IMR-90 (cell line): ENCODE results near the gene SPI1. TPM values are rescaled to one million over a fixed set of nuclear protein-coding genes. Genes with fewer than 3 reads are reported as not detected.

Source experiments
- ATAC-seq: fragments of 200-7000 bp; cut with Tn5 transposase; 2 replicates; pipeline ENCODE4 v1.9.1; 2020; ENCODE audit warnings: low read depth, mild to moderate bottlenecking, moderate library complexity
- BruUV-seq: library from RNA; stranded (reverse); fragments of 400-500 nt; replicated peaks from 2 replicates; lab custom pipeline; 2021; lab: Mats Ljungman, UMichigan
- CTCF ChIA-PET: fragments of 300-600 bp; formaldehyde crosslinking; extraction: SDS; loops from one replicate; lab custom pipeline; 2021; ENCODE audit warnings: antibody characterized with exemption; lab: Yijun Ruan, JAX
- POLR2A ChIA-PET: fragments of 300-600 bp; sonication (Branson Sonifier 250); formaldehyde crosslinking; loops from one replicate; lab custom pipeline; 2022; ENCODE audit warnings: antibody characterized with exemption; ENCODE audit not compliant: unreplicated experiment; lab: Charles Lee
- DNase-seq: peaks from one replicate; pipeline ENCODE4 v3.0.0; 2013
- H2AFZ ChIP-seq: replicated peaks from 2 replicates; pipeline ENCODE3; 2013; ENCODE audit warnings: low read length, mild to moderate bottlenecking; ENCODE audit not compliant: poor library complexity
- H2AK5ac ChIP-seq: 2 replicates; pipeline ENCODE4 v1.6.1; 2013; ENCODE audit warnings: low read depth, low read length, inconsistent platforms
- H2AK9ac ChIP-seq: replicated peaks from 2 replicates; pipeline ENCODE3; 2013; ENCODE audit warnings: mild to moderate bottlenecking, low read depth, low read length, moderate library complexity; ENCODE audit not compliant: poor library complexity
- H2BK120ac ChIP-seq: 2 replicates; pipeline ENCODE4 v1.6.1; 2013; ENCODE audit warnings: low read depth, low read length, inconsistent platforms
- H2BK15ac ChIP-seq: 3 replicates; pipeline ENCODE4 v1.6.1; 2013; ENCODE audit warnings: low read depth, low read length, inconsistent platforms
- H2BK20ac ChIP-seq: 2 replicates; pipeline ENCODE4 v1.6.1; 2013; ENCODE audit warnings: low read depth, mild to moderate bottlenecking, inconsistent platforms, low read length, moderate library complexity
- H2BK5ac ChIP-seq: 2 replicates; pipeline ENCODE4 v1.6.1; 2013; ENCODE audit warnings: mild to moderate bottlenecking, low read depth, low read length, inconsistent platforms; ENCODE audit not compliant: poor library complexity, severe bottlenecking
- H3K14ac ChIP-seq: replicated peaks from 2 replicates; pipeline ENCODE4 v1.6.1; 2013; ENCODE audit warnings: low read depth, low read length, inconsistent platforms
- H3K18ac ChIP-seq: 2 replicates; pipeline ENCODE4 v1.6.1; 2013; ENCODE audit warnings: low read depth, low read length, control low read depth
- H3K23ac ChIP-seq: 2 replicates; pipeline ENCODE4 v1.6.1; 2013; ENCODE audit warnings: low read depth, low read length, inconsistent platforms
- H3K27ac ChIP-seq: 2 replicates; pipeline ENCODE4 v1.5.1; 2013; ENCODE audit warnings: mild to moderate bottlenecking, control low read depth, low read length; ENCODE audit not compliant: insufficient read depth
- H3K27me3 ChIP-seq: 2 replicates; pipeline ENCODE4 v1.6.1; 2013; ENCODE audit warnings: low read length; ENCODE audit not compliant: control insufficient read depth, insufficient read depth
- H3K36me3 ChIP-seq: 2 replicates; pipeline ENCODE4 v1.6.1; 2013; ENCODE audit warnings: low read length, mixed read lengths; ENCODE audit not compliant: control insufficient read depth, insufficient read depth
- H3K4ac ChIP-seq: 2 replicates; pipeline ENCODE4 v1.6.1; 2013; ENCODE audit warnings: low read depth, low read length, inconsistent platforms
- H3K4me1 ChIP-seq: 2 replicates; pipeline ENCODE4 v1.6.1; 2013; ENCODE audit warnings: low read length, mixed read lengths; ENCODE audit not compliant: control insufficient read depth, insufficient read depth
- H3K4me2 ChIP-seq: 2 replicates; pipeline ENCODE4 v1.6.1; 2013; ENCODE audit warnings: low read depth, mild to moderate bottlenecking, control low read depth, low read length, moderate library complexity
- H3K4me3 ChIP-seq: 2 replicates; pipeline ENCODE4 v1.5.1; 2013; ENCODE audit warnings: low read depth, mild to moderate bottlenecking, control low read depth, low read length, moderate library complexity; ENCODE audit not compliant: insufficient read depth
- H3K56ac ChIP-seq: 2 replicates; pipeline ENCODE4 v1.6.1; 2013; ENCODE audit warnings: low read length, inconsistent platforms; ENCODE audit not compliant: insufficient read depth; ENCODE audit errors: extremely low read depth
- H3K79me1 ChIP-seq, 2 experiments: 2 replicates each; pipeline ENCODE4 v1.6.1; 2013; ENCODE audit warnings: low read length in 2 of 2, inconsistent platforms in 1 of 2, low read depth in 1 of 2
- H3K9ac ChIP-seq: 2 replicates; pipeline ENCODE4 v1.6.1; 2013; ENCODE audit warnings: low read depth, low read length, control low read depth
- H3K9me1 ChIP-seq: 2 replicates; pipeline ENCODE4 v1.6.1; 2013; ENCODE audit warnings: low read length, inconsistent platforms; ENCODE audit not compliant: insufficient read depth
- H3K9me3 ChIP-seq: 2 replicates; pipeline ENCODE4 v1.6.1; 2013; ENCODE audit warnings: low read length; ENCODE audit not compliant: control insufficient read depth, insufficient read depth
- H4K20me1 ChIP-seq: 2 replicates; pipeline ENCODE4 v1.6.1; 2013; ENCODE audit warnings: low read length, inconsistent platforms; ENCODE audit not compliant: insufficient read depth
- H4K5ac ChIP-seq: 2 replicates; pipeline ENCODE4 v1.6.1; 2013; ENCODE audit warnings: mild to moderate bottlenecking, low read depth, low read length, control low read depth
- H4K8ac ChIP-seq, 2 experiments: 2 replicates each; pipeline ENCODE4 v1.6.1; 2013; ENCODE audit warnings: low read depth in 2 of 2, low read length in 2 of 2, control low read depth in 1 of 2, inconsistent platforms in 1 of 2
- H4K91ac ChIP-seq: 2 replicates; pipeline ENCODE4 v1.6.1; 2013; ENCODE audit warnings: low read depth, low read length, inconsistent platforms; ENCODE audit not compliant: insufficient read depth
- BHLHE40 ChIP-seq: fragments of 150-350 bp; IDR thresholded peaks from 2 replicates; pipeline ENCODE4 v1.6.1; 2016; ENCODE audit warnings: mild to moderate bottlenecking, low read depth, low read length
- CEBPB ChIP-seq: IDR thresholded peaks from 2 replicates; pipeline ENCODE4 v1.6.1; 2012; ENCODE audit warnings: low read depth, low read length, improper control_type of control experiment
- CHD1 ChIP-seq: IDR thresholded peaks from 2 replicates; pipeline ENCODE4 v1.6.1; 2012; ENCODE audit warnings: low read depth, low read length, improper control_type of control experiment
- FOS ChIP-seq: fragments of 150-350 bp; IDR thresholded peaks from 2 replicates; pipeline ENCODE4 v1.6.1; 2016; ENCODE audit warnings: low read depth, low read length
- MAFK ChIP-seq: IDR thresholded peaks from 2 replicates; pipeline ENCODE4 v1.6.1; 2012; ENCODE audit warnings: low read depth, low read length, improper control_type of control experiment
- MAZ ChIP-seq: IDR thresholded peaks from 2 replicates; pipeline ENCODE4 v1.6.1; 2012; ENCODE audit warnings: low read depth, mild to moderate bottlenecking, low read length, improper control_type of control experiment, moderate library complexity, borderline replicate concordance
- MXI1 ChIP-seq: IDR thresholded peaks from 2 replicates; pipeline ENCODE4 v1.6.1; 2012; ENCODE audit warnings: low read depth, mild to moderate bottlenecking, low read length, moderate library complexity, borderline replicate concordance
- POLR2A ChIP-seq: IDR thresholded peaks from 2 replicates; pipeline ENCODE4 v1.6.1; 2012; ENCODE audit warnings: mild to moderate bottlenecking, low read depth, low read length
- RAD21 ChIP-seq: IDR thresholded peaks from 2 replicates; pipeline ENCODE4 v1.6.1; 2012; ENCODE audit warnings: low read length, improper control_type of control experiment
- RCOR1 ChIP-seq: IDR thresholded peaks from 2 replicates; pipeline ENCODE4 v1.6.1; 2012; ENCODE audit warnings: mild to moderate bottlenecking, low read length, improper control_type of control experiment; ENCODE audit not compliant: insufficient replicate concordance
- RFX5 ChIP-seq: IDR thresholded peaks from 2 replicates; pipeline ENCODE4 v1.8.0; 2012; ENCODE audit warnings: low read depth, mild to moderate bottlenecking, low read length, moderate library complexity
- SMC3 ChIP-seq: fragments of 150-350 bp; IDR thresholded peaks from 2 replicates; pipeline ENCODE4 v1.6.1; 2016; ENCODE audit warnings: low read depth, mild to moderate bottlenecking, antibody characterized with exemption, low read length, moderate library complexity
- WGBS, 2 experiments: methylation state at CpG; one replicate each; pipeline versions ENCODE4 v1.1.5 to v1.1.7; 2013; ENCODE audit warnings: missing lambda C conversion rate in 2 of 2; ENCODE audit not compliant: insufficient read length in 1 of 2; ENCODE audit errors: extremely low coverage in 2 of 2; 5-methylcytosine and 5-hydroxymethylcytosine counted together
- dilution Hi-C: fragments of 300-500 bp; cut with HindIII; formaldehyde crosslinking; loops from one replicate; pipeline ENCODE4 v1.14.3; 2018; ENCODE audit warnings: low sequenced_read_pairs; ENCODE audit not compliant: unreplicated experiment
- in situ Hi-C: fragments of 300-500 bp; cut with MboI; formaldehyde crosslinking; loops from 3 replicates; pipeline ENCODE4 v1.14.3; 2019; ENCODE audit warnings: low sequenced_read_pairs, inconsistent platforms, mixed read lengths
- intact Hi-C: fragments of 100-400 bp; cut with micrococcal nuclease; formaldehyde crosslinking; loops from 2 replicates; pipeline ENCODE4 v1.10.0; 2022
- polyA plus RNA-seq, 3 experiments: library from polyadenylated mRNA; depleted of rRNA; stranded (reverse); fragments of >200 nt; gene quantifications; 2 replicates each; pipeline ENCODE4 v1.2.3, GENCODE V29; 2012; ENCODE audit warnings: low replicate concordance in 1 of 3
- total RNA-seq: library from RNA; depleted of rRNA; stranded (reverse); fragments of >200 nt; gene quantifications from 2 replicates; pipeline ENCODE4 v1.2.3, GENCODE V29; 2012
- TF ChIP-seq, protein P1 (sequence below): fragments of 150-350 bp; IDR thresholded peaks from 2 replicates; pipeline ENCODE4 v1.6.1; 2017; ENCODE audit warnings: mild to moderate bottlenecking, antibody characterized with exemption, low read length, low read depth
- TF ChIP-seq, protein P2 (sequence below): fragments of 150-350 bp; IDR thresholded peaks from 2 replicates; pipeline ENCODE4 v1.6.1; 2016; ENCODE audit warnings: low read depth, mild to moderate bottlenecking, low read length, moderate library complexity, borderline replicate concordance
- TF ChIP-seq, protein P3 (sequence below): conservative IDR thresholded peaks from 2 replicates; pipeline ENCODE4 v1.5.1; 2012; ENCODE audit warnings: mild to moderate bottlenecking, low read depth, low read length, improper control_type of control experiment

SPI1 gene
- total and polyA plus RNA-seq, 2 of the 4 experiments (the other 2 are of a cell fraction): not detected

DNA sequence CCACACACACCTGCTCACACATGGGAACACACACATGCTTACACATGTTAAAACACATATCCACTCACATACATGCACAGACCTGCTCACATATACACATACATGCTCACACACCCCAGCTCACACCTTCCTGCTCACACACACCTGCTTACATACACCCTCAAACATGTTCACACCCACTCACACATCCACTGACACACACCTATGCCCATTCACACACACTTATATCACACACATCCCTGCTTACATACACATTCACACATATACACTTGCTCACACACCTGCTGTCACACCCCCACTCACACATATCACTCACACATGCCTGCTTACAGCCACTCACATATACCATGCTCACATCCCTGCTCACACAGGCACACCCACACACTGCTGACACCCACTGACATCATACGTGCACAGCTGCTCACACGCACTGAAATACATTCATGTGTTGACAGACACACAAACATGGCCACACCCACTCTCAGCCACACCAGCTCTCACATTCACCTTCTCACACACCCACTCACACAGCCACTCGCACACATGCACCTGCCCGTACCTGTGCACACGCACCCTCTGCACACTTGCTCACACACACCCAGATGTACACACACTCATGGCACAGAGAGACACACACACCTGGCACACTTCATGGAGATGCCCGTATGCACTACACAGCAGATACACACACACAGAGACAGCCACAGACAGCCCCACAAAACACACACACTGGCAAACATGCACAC lies 20.2 kb downstream of the SPI1 start:
- DNase-seq: no peak
- POLR2A ChIA-PET: no interaction called here
- no peak for TF ChIP-seq MAZ
- TF ChIP-seq MXI1: no peak
- TF ChIP-seq RCOR1: no peak
- no peak for TF ChIP-seq SMC3
- TF ChIP-seq MAFK: no peak
- no peak for TF ChIP-seq POLR2A
- TF ChIP-seq RAD21: no peak
- no peak for TF ChIP-seq CHD1
- TF ChIP-seq, protein P1, sequence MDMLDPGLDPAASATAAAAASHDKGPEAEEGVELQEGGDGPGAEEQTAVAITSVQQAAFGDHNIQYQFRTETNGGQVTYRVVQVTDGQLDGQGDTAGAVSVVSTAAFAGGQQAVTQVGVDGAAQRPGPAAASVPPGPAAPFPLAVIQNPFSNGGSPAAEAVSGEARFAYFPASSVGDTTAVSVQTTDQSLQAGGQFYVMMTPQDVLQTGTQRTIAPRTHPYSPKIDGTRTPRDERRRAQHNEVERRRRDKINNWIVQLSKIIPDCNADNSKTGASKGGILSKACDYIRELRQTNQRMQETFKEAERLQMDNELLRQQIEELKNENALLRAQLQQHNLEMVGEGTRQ: no peak
- TF ChIP-seq, protein P2, sequence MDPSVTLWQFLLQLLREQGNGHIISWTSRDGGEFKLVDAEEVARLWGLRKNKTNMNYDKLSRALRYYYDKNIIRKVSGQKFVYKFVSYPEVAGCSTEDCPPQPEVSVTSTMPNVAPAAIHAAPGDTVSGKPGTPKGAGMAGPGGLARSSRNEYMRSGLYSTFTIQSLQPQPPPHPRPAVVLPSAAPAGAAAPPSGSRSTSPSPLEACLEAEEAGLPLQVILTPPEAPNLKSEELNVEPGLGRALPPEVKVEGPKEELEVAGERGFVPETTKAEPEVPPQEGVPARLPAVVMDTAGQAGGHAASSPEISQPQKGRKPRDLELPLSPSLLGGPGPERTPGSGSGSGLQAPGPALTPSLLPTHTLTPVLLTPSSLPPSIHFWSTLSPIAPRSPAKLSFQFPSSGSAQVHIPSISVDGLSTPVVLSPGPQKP: no peak
- no peak for TF ChIP-seq FOS
- no peak for TF ChIP-seq RFX5
- TF ChIP-seq, protein P3, sequence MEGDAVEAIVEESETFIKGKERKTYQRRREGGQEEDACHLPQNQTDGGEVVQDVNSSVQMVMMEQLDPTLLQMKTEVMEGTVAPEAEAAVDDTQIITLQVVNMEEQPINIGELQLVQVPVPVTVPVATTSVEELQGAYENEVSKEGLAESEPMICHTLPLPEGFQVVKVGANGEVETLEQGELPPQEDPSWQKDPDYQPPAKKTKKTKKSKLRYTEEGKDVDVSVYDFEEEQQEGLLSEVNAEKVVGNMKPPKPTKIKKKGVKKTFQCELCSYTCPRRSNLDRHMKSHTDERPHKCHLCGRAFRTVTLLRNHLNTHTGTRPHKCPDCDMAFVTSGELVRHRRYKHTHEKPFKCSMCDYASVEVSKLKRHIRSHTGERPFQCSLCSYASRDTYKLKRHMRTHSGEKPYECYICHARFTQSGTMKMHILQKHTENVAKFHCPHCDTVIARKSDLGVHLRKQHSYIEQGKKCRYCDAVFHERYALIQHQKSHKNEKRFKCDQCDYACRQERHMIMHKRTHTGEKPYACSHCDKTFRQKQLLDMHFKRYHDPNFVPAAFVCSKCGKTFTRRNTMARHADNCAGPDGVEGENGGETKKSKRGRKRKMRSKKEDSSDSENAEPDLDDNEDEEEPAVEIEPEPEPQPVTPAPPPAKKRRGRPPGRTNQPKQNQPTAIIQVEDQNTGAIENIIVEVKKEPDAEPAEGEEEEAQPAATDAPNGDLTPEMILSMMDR: no peak
- TF ChIP-seq CEBPB: no peak
- TF ChIP-seq BHLHE40: no peak

More for the DNA sequence above, 20.2 kb downstream of the SPI1 start:
- Histone ChIP-seq H3K23ac (no peak overlapping the region), H2AK9ac (no peak overlapping the region), H3K4me3 (no peak overlapping the region), H4K5ac (no peak overlapping the region), H2BK120ac (no peak overlapping the region), H3K36me3 (no peaks in the 10 kb centered on the region), H2AK5ac (peak overlapping the region; percentile 12; the same call in 1 of the 2 replicates), H2BK20ac (no peak overlapping the region), H3K79me1 (peaks cover 0 to 2% of the 10 kb centered on the region in 2 experiments; a peak in 1 of 4 replicates), H4K91ac (no peak overlapping the region), H4K8ac (no peak overlapping the region), H3K9me1 (peaks cover 20% of the 10 kb centered on the region), H3K4me1 (no peaks in the 10 kb centered on the region), H3K4ac (no peak overlapping the region), H4K20me1 (no peaks in the 10 kb centered on the region), H3K9ac (no peak overlapping the region), H3K14ac (no peak overlapping the region), H3K27me3 (no peaks in the 10 kb centered on the region; the same call in none of the 2 replicates), H3K18ac (no peak overlapping the region), H3K56ac (no peak overlapping the region), H2BK15ac (no peak overlapping the region), H3K27ac (no peak overlapping the region), H3K9me3 (no peaks in the 10 kb centered on the region), H2AFZ (no peak overlapping the region), H2BK5ac (no peak overlapping the region), H3K4me2 (no peak overlapping the region)
- BruUV-seq: no TSS peak
- dilution Hi-C loops (no loop called here), in situ Hi-C loops (loop anchor here (25.0 kb wide), 1 partner anchor 471 kb away; no protein-coding TSS in a partner anchor), intact Hi-C loops (no loop called here)
- 92% methylated on average over 4 of the region's 6 CpGs; no CpG with 5 or more reads in 1 of the 2 experiments for WGBS, 2 experiments
- no peak for ATAC-seq
- CTCF ChIA-PET: no interaction called here
